Activated CD8-positive, alpha-beta T cell treated with anti-CD3 and anti-CD28 coated beads for 36 hours (primary cell): ENCODE measurements around the gene LRIG2. TPM values are rescaled to one million over a fixed set of nuclear protein-coding genes. Genes with fewer than 3 reads are reported as not detected.
"Not testable (repeated sequence)": the region's sequence is repeated elsewhere in the genome, so short reads cannot be mapped to it uniquely, and the experiment has no call there.

ENCODE experiments used
- ATAC-seq: fragments of 200-7000 bp; cut with Tn5 transposase; one replicate; pipeline ENCODE4 v1.10.0; 2021; ENCODE audit warnings: mild to moderate bottlenecking, moderate library complexity
- CTCF ChIA-PET: fragments of 350-600 bp; sonication (Branson Sonifier 250); formaldehyde crosslinking; loops from one replicate; lab custom pipeline; 2021; ENCODE audit warnings: antibody characterized with exemption; lab: Charles Lee
- POLR2A ChIA-PET: fragments of 350-600 bp; sonication (Branson Sonifier 250); formaldehyde crosslinking; loops from one replicate; lab custom pipeline; 2021; ENCODE audit warnings: antibody characterized with exemption; lab: Charles Lee
- DNase-seq: peaks from one replicate; pipeline ENCODE4 v3.0.0-alpha.2; 2020
- H3K27ac Mint-ChIP-seq: one replicate; pipeline ENCODE4 v1.8.0; 2021; ENCODE audit warnings: mild to moderate bottlenecking, mixed read lengths
- H3K27me3 Mint-ChIP-seq: one replicate; pipeline ENCODE4 v1.8.0; 2021; ENCODE audit warnings: mixed read lengths
- H3K36me3 Mint-ChIP-seq: one replicate; pipeline ENCODE4 v1.8.0; 2021; ENCODE audit warnings: low read depth, mixed read lengths
- H3K4me1 Mint-ChIP-seq: one replicate; pipeline ENCODE4 v1.8.0; 2021; ENCODE audit warnings: low read depth, mixed read lengths
- H3K4me3 Mint-ChIP-seq: one replicate; pipeline ENCODE4 v1.8.0; 2021; ENCODE audit warnings: mild to moderate bottlenecking, moderate library complexity, mixed read lengths
- H3K9me3 Mint-ChIP-seq: one replicate; pipeline ENCODE4 v1.8.0; 2021; ENCODE audit warnings: mixed read lengths
- CTCF ChIP-seq: fragments of 200-600 bp; IDR thresholded peaks from one replicate; pipeline ENCODE4 v1.8.0; 2022; ENCODE audit warnings: antibody characterized with exemption, mild to moderate bottlenecking
- intact Hi-C: fragments of 100-400 bp; cut with micrococcal nuclease; formaldehyde crosslinking; loops from one replicate; pipeline ENCODE4 v1.10.0; 2022
- total RNA-seq, 2 experiments: library from RNA; stranded (reverse); gene quantifications; one replicate each; pipeline ENCODE4 v1.2.3, GENCODE V29; 2021

The LRIG2 gene
- total RNA-seq, 2 experiments from 2014 or later: 7.2 to 8.3 TPM

GRCh38 chr1:113058941-113059706 lies 13.9 kb upstream of the LRIG2 start:
- DNase-seq (no peak), ATAC-seq (no peak)
- Mint-ChIP-seq H3K27me3 (no peaks in the 10 kb centered on the region), H3K36me3 (no peaks in the 10 kb centered on the region), H3K4me1 (no peaks in the 10 kb centered on the region), H3K27ac (no peak overlapping the region), H3K4me3 (no peak overlapping the region), H3K9me3 (no peaks in the 10 kb centered on the region)
- CTCF ChIA-PET: interaction anchor here (4.8 kb wide), 1 partner anchor 13 kb away, joined by 44 read pairs; the partner anchor contains the start of gene LRIG2
- TF ChIP-seq CTCF: no peak
- POLR2A ChIA-PET: interaction anchor here (1.2 kb wide), 1 partner anchor 103 kb away, joined by 3 read pairs; the partner anchor contains the start of gene SLC16A1
- intact Hi-C loops: no loop called here

GRCh38 chr1:113063456-113063855 lies 9.5 kb upstream of the LRIG2 start:
- POLR2A ChIA-PET, H3K27ac Mint-ChIP-seq, CTCF ChIA-PET, H3K4me1 Mint-ChIP-seq, ATAC-seq, H3K9me3 Mint-ChIP-seq, DNase-seq, intact Hi-C loops, H3K4me3 Mint-ChIP-seq, H3K36me3 Mint-ChIP-seq, H3K27me3 Mint-ChIP-seq: not testable (repeated sequence)

GRCh38 chr1:113072141-113072756 lies 749 bp upstream of the LRIG2 start:
- H3K9me3 Mint-ChIP-seq: no peaks in the 10 kb centered on the region
- H3K4me1 Mint-ChIP-seq: peaks cover 27% of the 10 kb centered on the region
- no peak for DNase-seq
- ChIA-PET POLR2A (interaction anchor here (0.9 to 1.3 kb wide), 4 partner anchors 10 to 119 kb away, joined by 3 to 5 read pairs (median 3); partner anchors contain the start of gene SLC16A1), CTCF (interaction anchor here (0.6 to 3.1 kb wide), 70 partner anchors 9 to 731 kb away, joined by 3 to 73 read pairs (median 5); partner anchors contain the start of genes PPM1J and SLC16A1)
- peaks cover 4% of the 10 kb centered on the region for H3K36me3 Mint-ChIP-seq
- intact Hi-C loops: loop anchor here (5.0 kb wide), 1 partner anchor 355 kb away; the partner anchor contains the start of gene PPM1J
- peak overlapping the region; percentile 94 for H3K27ac Mint-ChIP-seq
- peak overlapping the region; percentile 85 for H3K4me3 Mint-ChIP-seq
- ATAC-seq: no peak
- no peaks in the 10 kb centered on the region for H3K27me3 Mint-ChIP-seq
- TF ChIP-seq CTCF: no peak

GRCh38 chr1:113073479-113073950 lies 517 bp downstream of the LRIG2 start:
- Mint-ChIP-seq H3K4me1 (peaks cover 27% of the 10 kb centered on the region), H3K27ac (peak overlapping the region; percentile 94), H3K9me3 (no peaks in the 10 kb centered on the region), H3K36me3 (peaks cover 12% of the 10 kb centered on the region), H3K4me3 (peak overlapping the region; percentile 85), H3K27me3 (no peaks in the 10 kb centered on the region)
- no peak for TF ChIP-seq CTCF
- ATAC-seq: peak; percentile 16
- ChIA-PET POLR2A (interaction anchor here (0.6 to 1.3 kb wide), 5 partner anchors 8 to 166 kb away, joined by 3 read pairs; no protein-coding TSS in a partner anchor), CTCF (interaction anchor here (0.7 to 3.1 kb wide), 39 partner anchors 9 to 730 kb away, joined by 3 to 73 read pairs (median 5); partner anchors contain the start of gene PPM1J)
- intact Hi-C loops: loop anchor here (5.0 kb wide), 1 partner anchor 356 kb away; the partner anchor contains the start of gene PPM1J
- no peak for DNase-seq

- ChIA-PET CTCF (interaction anchor here (0.9 to 3.1 kb wide), 7 partner anchors 9 to 683 kb away, joined by 3 to 73 read pairs (median 11); partner anchors contain the start of gene PPM1J), POLR2A (no interaction called here)
- ATAC-seq: no peak
- Mint-ChIP-seq H3K36me3 (peaks cover 15% of the 10 kb centered on the region), H3K27me3 (no peaks in the 10 kb centered on the region), H3K27ac (peak overlapping the region; percentile 94), H3K4me3 (peak overlapping the region; percentile 85), H3K4me1 (peaks cover 27% of the 10 kb centered on the region), H3K9me3 (no peaks in the 10 kb centered on the region)
- intact Hi-C loops: loop anchor here (5.0 kb wide), 1 partner anchor 357 kb away; the partner anchor contains the start of gene PPM1J
- no peak for DNase-seq
- TF ChIP-seq CTCF: no peak
Measured at GRCh38 chr1:113074237-113074636, 1.2 kb downstream of the LRIG2 start.

GRCh38 chr1:113077978-113078377 lies 5.0 kb downstream of the LRIG2 start:
- CTCF ChIA-PET, DNase-seq, H3K27me3 Mint-ChIP-seq, ATAC-seq, intact Hi-C loops, H3K9me3 Mint-ChIP-seq, H3K4me3 Mint-ChIP-seq, H3K27ac Mint-ChIP-seq: not testable (repeated sequence)
- Mint-ChIP-seq H3K4me1 (peaks cover 21% of the 10 kb centered on the region), H3K36me3 (peaks cover 28% of the 10 kb centered on the region)
- POLR2A ChIA-PET: interaction anchor here (0.9 kb wide), 1 partner anchor 68 kb away, joined by 3 read pairs; no protein-coding TSS in a partner anchor
